Brain pericyte (primary cell): ENCODE results near the gene TIMM50.
"Not testable (repeated sequence)": the region's sequence is repeated elsewhere in the genome, so short reads cannot be mapped to it uniquely, and the experiment has no call there.

ENCODE experiments used
- DNase-seq: peaks from one replicate; pipeline ENCODE4 v3.0.0-alpha.2; 2012; ENCODE audit warnings: low read depth, low spot score

Gene TIMM50

DNA sequence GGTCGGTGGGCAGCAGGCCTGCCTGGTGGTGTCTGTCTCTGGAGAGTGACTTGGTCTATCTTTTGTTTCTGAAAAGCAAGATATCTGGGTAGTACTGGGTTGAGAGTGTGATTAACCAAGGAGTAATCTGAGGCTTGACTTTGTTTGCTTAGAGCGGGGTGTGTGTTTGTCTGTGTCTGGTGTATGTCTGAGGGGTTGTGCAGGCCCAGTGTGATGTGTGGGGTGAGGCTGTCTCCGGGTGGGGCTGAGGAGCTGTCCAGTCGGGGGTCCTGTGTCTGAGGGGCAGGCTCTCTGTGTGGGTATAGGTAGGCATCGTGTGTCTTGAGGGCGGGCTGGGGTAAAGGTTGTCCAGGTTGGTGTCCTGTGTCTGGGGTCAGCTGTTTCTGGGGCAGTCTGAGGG is 11.1 kb upstream of the TIMM50 start:
- no peak for DNase-seq

- DNase-seq, result no peak
These were observed 9.8 kb upstream of the TIMM50 start for GRCh38 chr19:39470724-39471339.

DNA sequence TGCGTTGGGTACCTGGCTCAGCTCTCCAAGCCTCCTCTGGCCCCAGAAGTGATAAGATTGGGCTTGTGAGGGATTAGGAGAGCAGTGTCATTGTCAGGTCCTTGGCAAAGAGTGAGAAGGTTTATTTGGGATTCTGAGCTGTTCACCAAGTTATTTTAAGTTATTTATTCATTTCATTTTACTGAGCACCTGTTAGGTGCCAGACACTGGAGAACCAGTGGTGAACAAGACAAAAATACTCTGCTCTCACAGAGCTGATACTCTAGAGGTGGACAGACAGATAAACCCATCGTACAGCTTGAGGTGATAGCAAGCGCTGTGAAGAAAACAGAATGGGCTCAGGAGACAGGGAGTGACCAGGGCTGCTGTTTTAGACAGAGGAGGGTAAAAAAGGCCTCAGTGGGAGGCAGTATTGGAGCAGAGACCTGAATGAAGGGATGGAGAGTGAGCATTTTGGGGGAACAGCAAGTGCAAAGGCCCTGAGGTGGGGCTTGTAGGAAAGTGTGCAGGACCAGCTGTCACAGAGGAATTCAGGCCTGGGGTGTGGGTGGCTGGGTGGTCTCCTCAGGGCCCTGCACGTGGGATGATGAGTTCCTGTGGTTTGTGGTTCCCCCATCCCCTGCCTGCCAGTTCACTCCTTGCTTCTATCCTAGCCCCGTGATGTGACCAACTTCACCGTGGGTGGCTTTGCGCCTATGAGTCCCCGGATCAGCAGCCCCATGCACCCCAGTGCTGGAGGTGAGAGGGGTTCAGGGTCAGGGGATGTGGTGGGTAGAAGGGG is 8.7 kb upstream of the TIMM50 start:
- no peak for DNase-seq

- DNase-seq, result no peak
These were observed 7.7 kb upstream of the TIMM50 start for GRCh38 chr19:39472746-39473442.

GRCh38 chr19:39473443-39473960 is 7.1 kb upstream of the TIMM50 start:
- no peak for DNase-seq

GRCh38 chr19:39474139-39474620 is 6.5 kb upstream of the TIMM50 start:
- no peak for DNase-seq

- DNase-seq, result no peak
These were observed 4.9 kb upstream of the TIMM50 start for GRCh38 chr19:39475748-39476147.

- DNase-seq, result not testable (repeated sequence)
These were observed 1.3 kb upstream of the TIMM50 start for GRCh38 chr19:39479319-39479801.

DNA sequence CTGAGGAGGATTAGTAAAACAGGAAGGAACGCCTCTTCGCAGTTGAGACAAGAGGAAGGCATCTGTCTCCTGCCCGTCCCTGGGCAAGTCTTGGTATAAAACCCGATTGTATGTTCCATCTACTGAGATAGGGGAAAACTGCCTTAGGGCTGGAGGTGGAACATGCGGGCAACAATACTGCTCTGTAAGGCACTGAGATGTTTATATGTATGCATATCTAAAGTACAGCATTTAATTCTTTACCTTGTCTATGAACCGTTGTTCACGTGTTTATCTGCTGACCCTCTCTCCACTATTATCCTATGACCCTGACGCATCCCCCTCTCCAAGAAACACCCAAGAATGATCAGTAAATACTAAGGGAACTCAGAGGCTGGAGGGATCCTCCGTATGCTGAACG is 722 bp upstream of the TIMM50 start:
- DNase-seq, result no peak

DNA sequence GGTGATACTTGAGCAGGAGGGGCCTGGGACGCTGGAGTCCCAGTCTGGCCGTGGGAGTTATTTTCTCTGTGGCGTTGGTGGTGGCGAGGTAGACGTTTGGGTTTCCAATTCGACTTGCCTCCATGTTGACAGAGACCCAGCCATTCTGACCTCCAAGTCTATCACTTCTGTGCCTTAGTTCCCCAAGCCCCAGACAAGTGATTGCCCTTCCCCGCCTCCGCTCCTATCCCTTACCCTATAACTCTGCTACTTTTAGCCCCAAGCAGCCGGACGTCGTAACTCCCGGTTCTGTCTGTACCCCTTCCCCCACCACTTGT is 549 bp downstream of the TIMM50 start:
- no peak for DNase-seq

DNA sequence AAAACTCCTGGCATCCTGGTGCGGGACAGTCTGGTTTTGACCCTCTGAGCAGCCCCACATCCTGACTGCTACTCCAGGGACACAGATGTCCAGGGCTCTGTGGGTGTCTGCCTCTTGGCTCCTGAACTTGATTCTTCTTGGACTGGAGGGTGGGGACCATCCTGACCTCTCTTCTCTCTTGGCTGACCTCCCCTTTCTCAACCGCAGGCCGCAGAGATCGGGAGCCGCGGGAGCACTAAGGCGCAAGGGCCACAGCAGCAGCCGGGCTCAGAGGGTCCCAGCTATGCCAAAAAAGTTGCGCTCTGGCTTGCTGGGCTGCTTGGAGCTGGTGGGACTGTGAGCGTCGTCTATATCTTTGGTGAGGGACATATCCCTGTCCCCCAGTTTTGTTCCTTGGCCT is 1.0 kb downstream of the TIMM50 start:
- DNase-seq, result no peak

DNA sequence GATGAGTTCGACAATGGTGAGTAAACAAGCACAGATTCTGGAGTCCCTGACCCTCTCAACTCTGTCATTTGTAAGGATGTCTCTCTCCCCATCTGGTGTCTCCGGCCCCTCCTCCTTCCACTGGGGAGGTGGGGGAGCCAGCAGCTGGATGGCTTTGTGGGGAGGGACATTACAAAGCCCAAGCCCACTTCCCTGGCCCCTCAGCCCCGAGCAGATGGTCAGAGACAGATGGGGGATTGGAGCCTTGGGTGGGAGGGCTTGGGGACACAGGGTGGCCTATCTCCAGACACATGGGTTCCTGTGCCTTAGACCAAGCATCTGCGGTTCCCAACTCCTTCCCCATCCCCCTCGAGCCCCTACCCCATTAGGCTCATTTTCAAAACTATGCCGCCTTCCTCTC is 2.5 kb downstream of the TIMM50 start:
- DNase-seq, result no peak

- DNase-seq, result no peak
These were observed 9.1 kb downstream of the TIMM50 start for GRCh38 chr19:39489756-39490155.

DNA sequence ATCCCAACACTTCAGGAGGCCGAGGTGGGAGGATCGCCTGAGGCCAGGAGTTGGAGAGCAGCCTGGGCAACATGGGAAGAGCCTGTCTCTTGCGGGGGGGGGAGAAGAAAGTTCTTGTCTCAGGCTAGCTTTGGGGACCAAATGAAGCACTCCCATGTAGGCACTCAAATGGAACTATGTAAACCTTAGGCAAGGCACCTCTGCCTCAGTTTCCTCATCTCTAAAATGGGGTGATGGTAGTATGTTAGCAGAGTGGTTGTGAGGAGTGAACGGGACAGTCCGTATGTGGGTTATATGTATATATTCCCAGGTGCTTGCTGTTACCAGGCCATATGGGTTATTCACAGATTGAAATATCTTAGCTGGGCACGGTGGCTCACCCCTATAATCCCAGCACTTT is 11.6 kb downstream of the TIMM50 start:
- no peak for DNase-seq

GRCh38 chr19:39492788-39493187 is 12.2 kb downstream of the TIMM50 start:
- no peak for DNase-seq

DNA sequence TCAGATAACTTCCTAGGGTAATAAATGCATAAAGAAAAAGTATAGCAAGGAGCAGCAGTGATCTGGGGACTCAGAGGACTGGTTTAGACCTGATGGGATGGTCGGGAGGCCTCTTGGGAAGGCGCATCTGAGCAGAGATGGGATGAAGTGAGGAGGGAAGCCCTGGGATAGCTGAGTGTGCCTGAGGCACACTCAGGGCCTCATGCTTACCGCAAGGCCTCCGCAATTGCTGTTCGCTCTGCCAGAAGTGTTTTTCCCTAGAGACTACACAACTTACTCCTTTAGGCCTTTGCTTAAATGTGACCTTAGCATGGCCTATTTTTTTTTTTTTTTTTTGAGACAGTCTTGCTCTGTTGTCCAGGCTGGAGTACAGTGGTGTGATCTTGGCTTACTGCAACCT is 14.0 kb downstream of the TIMM50 start:
- no peak for DNase-seq

DNA sequence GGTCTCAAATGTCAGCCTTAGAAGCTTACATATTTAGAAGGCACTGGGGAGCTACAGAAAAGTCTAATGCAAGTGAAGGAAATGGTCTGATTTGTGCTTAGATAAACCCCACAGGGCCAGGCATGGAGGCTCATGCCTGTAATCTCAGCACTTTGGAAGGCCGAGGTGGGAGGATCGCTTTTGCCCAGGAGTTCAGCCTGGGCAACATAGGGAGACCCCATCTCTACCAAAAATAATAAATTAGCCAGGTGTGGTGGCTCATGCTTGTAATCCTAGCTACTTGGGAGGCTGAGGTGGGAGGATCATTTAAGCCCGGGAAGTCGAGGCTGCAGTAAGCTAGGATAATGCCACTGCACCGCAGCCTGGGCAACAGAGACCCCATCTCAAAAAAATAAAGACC is 15.4 kb downstream of the TIMM50 start:
- DNase-seq, result no peak

- DNase-seq, result no peak
These were observed 17.0 kb downstream of the TIMM50 start for GRCh38 chr19:39497701-39497995.

DNA sequence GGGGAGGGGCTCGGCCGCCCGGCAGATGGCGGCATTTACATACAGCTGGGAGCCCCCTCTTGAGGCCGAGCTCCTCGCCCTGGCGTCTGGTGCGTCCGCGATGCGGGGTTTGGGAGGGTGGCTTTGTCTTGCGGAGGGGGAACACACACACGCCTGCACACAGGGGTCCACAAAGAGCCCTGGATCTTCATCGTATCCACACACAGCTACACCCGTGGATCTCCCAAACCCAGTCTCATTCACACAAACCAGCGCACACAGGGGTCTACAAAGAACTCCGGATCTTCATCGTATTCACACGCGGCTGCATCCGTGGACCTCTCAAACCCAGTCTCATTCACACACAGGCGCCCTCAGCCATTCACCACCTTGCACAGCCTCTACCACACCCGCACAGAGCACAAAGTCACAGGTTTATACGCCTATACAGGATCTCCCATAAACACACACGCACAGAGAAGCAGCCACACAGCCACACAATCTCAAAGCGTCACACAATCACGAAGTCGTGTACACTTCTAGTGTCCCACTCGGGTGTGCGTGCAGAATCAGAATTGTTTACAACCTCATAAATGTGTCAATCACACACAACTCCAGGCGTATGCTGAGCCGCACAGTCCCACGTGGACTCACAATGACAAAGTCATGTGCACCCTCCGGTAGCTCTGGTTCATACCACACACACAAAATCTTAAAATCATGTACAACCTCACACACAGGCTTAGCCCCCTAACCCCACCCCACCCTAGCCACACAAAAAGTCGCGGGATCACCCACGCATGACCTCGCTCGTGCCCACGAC is 17.6 kb downstream of the TIMM50 start:
- no peak for DNase-seq

GRCh38 chr19:39498798-39499642 is 18.4 kb downstream of the TIMM50 start, which contains the start of gene DLL3:
Gene DLL3 (plus strand): TSS chr19:39498947. CDS start chr19:39498975, 28 bp downstream.
- DNase-seq, result no peak

- DNase-seq, result no peak
These were observed 19.3 kb downstream of the TIMM50 start for GRCh38 chr19:39499932-39500331.
